Body of pancreas (tissue), 4 donors: ENCODE measurements around the gene MEA1.

ENCODE experiments used
- POLR2A ChIP-seq, 3 donors: fragments of 450-650 bp; IDR thresholded peaks; one replicate each; pipeline ENCODE4 v1.6.1; 2016; ENCODE audit warnings: antibody characterized with exemption in 3 of 3, mild to moderate bottlenecking in 2 of 3
- TF ChIP-seq, protein P1 (sequence below), 7 experiments: fragments of 450-650 bp in 4 of 7; fragments of 200-600 bp in 3 of 7; sonication (generic) in 3 of 7; IDR thresholded peaks; one replicate each; pipeline ENCODE4 v1.5.1; 2016 to 2019; ENCODE audit warnings: antibody characterized with exemption in 7 of 7

DNA sequence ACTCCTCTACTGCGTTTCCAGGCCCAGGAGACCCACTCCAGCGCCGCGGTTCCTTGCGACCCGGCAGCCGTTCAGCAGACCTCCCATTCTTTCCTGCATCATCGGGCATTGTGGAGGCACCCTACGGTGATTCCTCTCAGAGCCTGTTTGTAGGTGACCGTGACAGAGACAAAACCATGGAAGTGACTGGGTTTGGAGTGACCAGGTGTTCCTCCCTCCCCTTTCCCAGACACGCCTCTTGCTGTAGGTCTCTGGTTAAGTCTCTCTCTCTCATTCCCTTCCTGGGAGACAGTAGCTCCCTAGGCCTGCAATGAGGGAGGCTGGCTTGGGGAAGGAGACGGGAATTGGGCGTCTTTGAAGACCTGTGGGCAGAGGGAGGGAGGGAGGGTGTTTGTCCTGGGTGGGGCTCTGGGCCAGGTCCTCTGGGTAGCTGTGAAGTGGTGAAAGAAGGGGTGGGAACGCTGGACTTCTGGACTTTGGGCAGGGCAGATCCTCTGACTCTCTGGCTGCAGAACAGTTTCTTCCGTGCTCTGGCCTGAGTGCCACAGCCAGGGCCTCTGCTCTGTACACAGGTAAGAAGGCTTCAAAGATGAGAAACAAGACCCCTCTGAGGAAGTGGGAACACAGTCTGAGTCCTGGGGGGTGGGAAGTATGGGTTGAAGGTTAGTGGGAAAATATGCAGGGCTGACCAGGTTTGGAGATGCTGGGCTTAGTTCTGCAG lies 46.4 kb upstream of the MEA1 start:
- peak; percentile 38 to 71 (median 65) for TF ChIP-seq POLR2A (IDR thresholded peaks at IDR 0.05)
- TF ChIP-seq, protein P1, sequence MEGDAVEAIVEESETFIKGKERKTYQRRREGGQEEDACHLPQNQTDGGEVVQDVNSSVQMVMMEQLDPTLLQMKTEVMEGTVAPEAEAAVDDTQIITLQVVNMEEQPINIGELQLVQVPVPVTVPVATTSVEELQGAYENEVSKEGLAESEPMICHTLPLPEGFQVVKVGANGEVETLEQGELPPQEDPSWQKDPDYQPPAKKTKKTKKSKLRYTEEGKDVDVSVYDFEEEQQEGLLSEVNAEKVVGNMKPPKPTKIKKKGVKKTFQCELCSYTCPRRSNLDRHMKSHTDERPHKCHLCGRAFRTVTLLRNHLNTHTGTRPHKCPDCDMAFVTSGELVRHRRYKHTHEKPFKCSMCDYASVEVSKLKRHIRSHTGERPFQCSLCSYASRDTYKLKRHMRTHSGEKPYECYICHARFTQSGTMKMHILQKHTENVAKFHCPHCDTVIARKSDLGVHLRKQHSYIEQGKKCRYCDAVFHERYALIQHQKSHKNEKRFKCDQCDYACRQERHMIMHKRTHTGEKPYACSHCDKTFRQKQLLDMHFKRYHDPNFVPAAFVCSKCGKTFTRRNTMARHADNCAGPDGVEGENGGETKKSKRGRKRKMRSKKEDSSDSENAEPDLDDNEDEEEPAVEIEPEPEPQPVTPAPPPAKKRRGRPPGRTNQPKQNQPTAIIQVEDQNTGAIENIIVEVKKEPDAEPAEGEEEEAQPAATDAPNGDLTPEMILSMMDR (IDR thresholded peaks at IDR 0.05) = no peak
